HFFc6 (cell line): ENCODE data around the gene VAC14. TPM values are rescaled to one million over a fixed set of nuclear protein-coding genes. Genes with fewer than 3 reads are reported as not detected.

ENCODE experiments used
- DNase-seq: peaks from one replicate; pipeline ENCODE4 v3.0.0-alpha.2; 2018
- H3K27ac Mint-ChIP-seq: 2 replicates; pipeline ENCODE4 v1.8.0; 2020; ENCODE audit warnings: mild to moderate bottlenecking, mixed read lengths
- H3K27me3 Mint-ChIP-seq: 2 replicates; pipeline ENCODE4 v1.8.0; 2021; ENCODE audit warnings: mild to moderate bottlenecking, moderate library complexity, mixed read lengths; ENCODE audit not compliant: insufficient read depth
- H3K36me3 Mint-ChIP-seq: 2 replicates; pipeline ENCODE4 v1.8.0; 2021; ENCODE audit warnings: low read depth, mixed read lengths
- H3K4me1 Mint-ChIP-seq: 2 replicates; pipeline ENCODE4 v1.8.0; 2020; ENCODE audit warnings: low read depth, mixed read lengths
- H3K4me3 Mint-ChIP-seq: 2 replicates; pipeline ENCODE4 v1.8.0; 2020; ENCODE audit warnings: mild to moderate bottlenecking, moderate library complexity, mixed read lengths
- H3K9me3 Mint-ChIP-seq: 2 replicates; pipeline ENCODE4 v1.8.0; 2020; ENCODE audit warnings: mild to moderate bottlenecking, mixed read lengths
- total RNA-seq, 6 experiments: library from RNA; stranded (reverse); fragmentation: NEBNext Ultra II Directional; extraction: Animal tissue kit (Norgen Biotek cat#: 25700); gene quantifications; 2 replicates in 1 of 6; 3 replicates in 5 of 6; pipeline ENCODE4 v1.2.3, GENCODE V29; 2021
- TF ChIP-seq, protein P1 (sequence below): fragments of 200-600 bp; sonication (generic); IDR thresholded peaks from 2 replicates; pipeline ENCODE4 v1.5.0; 2021; ENCODE audit warnings: antibody characterized with exemption, mild to moderate bottlenecking

Gene VAC14
- total RNA-seq, 6 experiments from 2014 or later = 34.5 to 45.5 (median 37.6) TPM

DNA sequence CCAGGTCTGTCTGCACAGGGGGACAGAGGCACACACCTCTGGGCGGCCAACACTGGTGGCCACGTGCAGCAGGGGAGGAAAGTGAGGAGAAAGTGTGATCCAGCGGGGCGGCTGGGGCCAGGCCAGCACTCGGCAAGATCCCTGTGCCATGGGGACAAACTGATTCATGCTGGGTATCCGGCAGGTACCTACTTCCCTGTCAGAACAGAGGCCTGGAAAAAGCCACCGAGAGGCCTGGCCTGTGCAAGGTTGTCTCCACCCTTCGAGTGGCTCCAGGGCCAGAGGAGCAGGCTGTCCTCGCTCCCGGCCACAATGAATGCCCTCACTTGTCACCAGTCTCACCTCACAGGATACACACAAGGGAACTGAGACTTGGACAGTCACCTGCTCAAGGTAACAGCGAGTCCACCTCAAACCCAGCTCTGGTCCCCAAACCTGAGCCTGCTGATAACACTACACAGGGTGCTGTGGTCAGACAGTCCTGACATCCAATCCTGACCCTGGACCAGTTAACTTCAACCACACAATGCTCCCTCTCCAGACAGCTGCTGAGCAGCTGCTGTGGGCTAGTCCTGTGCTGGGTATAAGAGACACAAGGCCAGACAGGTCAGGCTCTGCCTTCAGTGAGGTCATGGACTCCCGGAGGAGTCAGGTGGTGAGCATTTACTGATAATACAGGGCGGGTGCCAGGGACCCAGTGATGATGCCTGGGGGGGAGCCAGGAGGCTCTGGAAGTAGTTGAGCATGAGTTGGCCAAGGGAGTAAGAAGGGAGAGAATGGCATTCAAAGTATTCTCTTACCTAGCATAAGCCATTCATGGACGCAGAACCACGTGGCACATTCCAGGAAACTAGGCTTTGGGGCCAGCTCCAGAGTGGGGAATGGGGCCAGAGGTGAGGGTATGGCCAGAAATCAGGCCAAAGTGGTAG lies 53.0 kb downstream of the VAC14 start:
- peaks cover 6% of the 10 kb centered on the region; the same call in 1 of the 2 replicates for H3K9me3 Mint-ChIP-seq
- TF ChIP-seq, protein P1, sequence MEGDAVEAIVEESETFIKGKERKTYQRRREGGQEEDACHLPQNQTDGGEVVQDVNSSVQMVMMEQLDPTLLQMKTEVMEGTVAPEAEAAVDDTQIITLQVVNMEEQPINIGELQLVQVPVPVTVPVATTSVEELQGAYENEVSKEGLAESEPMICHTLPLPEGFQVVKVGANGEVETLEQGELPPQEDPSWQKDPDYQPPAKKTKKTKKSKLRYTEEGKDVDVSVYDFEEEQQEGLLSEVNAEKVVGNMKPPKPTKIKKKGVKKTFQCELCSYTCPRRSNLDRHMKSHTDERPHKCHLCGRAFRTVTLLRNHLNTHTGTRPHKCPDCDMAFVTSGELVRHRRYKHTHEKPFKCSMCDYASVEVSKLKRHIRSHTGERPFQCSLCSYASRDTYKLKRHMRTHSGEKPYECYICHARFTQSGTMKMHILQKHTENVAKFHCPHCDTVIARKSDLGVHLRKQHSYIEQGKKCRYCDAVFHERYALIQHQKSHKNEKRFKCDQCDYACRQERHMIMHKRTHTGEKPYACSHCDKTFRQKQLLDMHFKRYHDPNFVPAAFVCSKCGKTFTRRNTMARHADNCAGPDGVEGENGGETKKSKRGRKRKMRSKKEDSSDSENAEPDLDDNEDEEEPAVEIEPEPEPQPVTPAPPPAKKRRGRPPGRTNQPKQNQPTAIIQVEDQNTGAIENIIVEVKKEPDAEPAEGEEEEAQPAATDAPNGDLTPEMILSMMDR = no peak
- peaks cover 11% of the 10 kb centered on the region for H3K36me3 Mint-ChIP-seq
- H3K4me3 Mint-ChIP-seq = no peak overlapping the region
- no peak for DNase-seq
- H3K27ac Mint-ChIP-seq = peak overlapping the region; percentile 99
- peaks cover 64% of the 10 kb centered on the region for H3K4me1 Mint-ChIP-seq
- no peaks in the 10 kb centered on the region for H3K27me3 Mint-ChIP-seq

DNA sequence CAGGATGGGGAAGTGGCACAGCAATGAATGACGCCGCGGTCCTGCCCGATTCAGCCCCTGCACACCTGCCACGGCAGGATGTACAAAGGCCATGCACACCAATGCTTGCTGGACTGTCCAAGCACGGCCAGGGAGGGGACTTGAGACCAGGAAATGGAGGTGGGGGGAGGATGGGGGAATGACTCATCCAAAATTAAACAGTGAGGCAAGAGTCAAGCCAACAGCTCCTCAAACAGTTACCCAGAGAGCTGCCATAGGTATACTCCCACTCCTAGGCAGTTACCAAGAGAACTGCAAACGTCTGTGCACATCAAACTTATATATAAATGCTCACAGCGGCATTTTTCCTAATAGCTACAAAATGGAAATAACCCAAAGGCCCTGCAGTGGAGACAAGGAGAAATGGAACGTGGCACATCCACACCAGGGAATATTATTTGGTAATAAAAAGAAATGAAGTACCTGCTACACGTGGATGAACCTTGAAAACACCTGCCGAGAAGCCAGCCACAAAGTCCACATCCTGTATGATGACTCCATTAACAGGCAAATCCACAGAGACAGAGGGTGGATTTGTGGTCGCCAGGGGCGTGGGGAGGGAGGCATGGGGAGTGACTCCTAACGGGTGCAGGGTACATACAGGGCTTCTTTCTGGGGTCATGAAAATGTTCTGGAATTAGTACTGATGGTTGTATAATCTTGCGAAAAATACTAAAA lies 54.1 kb downstream of the VAC14 start:
- Mint-ChIP-seq H3K4me3 (peak overlapping the region; percentile 69; the same call in 1 of the 2 replicates), H3K36me3 (peaks cover 15% of the 10 kb centered on the region), H3K9me3 (peaks cover 11% of the 10 kb centered on the region; the same call in 1 of the 2 replicates), H3K27me3 (no peaks in the 10 kb centered on the region), H3K4me1 (peaks cover 58% of the 10 kb centered on the region), H3K27ac (peak overlapping the region; percentile 99)
- DNase-seq = peak; percentile 76
- TF ChIP-seq, protein P1 = no peak

DNA sequence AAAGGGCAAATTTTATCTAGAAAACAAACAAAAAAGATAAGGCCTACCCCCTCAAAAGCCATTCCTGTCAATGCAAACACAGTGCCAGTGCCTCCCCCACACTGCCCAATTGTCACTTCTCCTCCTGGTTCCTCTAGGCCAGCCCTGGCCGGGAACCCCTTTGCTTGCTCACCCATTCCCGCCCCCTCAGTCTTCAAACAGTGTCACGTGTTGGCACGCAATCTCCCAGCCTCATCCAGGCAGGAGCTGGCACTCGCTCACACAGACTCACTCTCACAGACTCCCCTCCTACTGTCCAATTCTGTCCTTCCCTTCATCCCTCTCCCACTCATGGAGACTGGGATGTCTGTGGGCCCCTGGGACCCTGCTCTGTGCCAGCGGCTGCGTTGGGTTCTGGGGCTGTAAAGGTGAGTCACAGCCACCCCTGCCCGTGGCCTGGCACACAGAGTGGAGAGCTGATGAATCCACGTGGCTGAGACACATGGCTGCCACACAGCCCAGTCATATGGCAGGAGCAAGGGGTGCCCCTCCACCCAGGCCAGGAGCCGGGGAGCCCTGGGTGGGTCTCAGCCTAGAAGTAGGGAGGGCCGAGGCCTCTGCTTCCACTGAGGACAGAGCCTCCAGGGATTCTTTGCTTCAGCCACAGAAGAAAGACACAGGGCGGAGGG lies 54.8 kb downstream of the VAC14 start:
- Mint-ChIP-seq H3K4me3 (peak overlapping the region; percentile 69), H3K27me3 (no peaks in the 10 kb centered on the region), H3K36me3 (peaks cover 15% of the 10 kb centered on the region), H3K4me1 (peaks cover 58% of the 10 kb centered on the region), H3K27ac (peak overlapping the region; percentile 99), H3K9me3 (peaks cover 11% of the 10 kb centered on the region; the same call in 1 of the 2 replicates)
- DNase-seq = peak; percentile 82
- TF ChIP-seq, protein P1 = no peak

DNA sequence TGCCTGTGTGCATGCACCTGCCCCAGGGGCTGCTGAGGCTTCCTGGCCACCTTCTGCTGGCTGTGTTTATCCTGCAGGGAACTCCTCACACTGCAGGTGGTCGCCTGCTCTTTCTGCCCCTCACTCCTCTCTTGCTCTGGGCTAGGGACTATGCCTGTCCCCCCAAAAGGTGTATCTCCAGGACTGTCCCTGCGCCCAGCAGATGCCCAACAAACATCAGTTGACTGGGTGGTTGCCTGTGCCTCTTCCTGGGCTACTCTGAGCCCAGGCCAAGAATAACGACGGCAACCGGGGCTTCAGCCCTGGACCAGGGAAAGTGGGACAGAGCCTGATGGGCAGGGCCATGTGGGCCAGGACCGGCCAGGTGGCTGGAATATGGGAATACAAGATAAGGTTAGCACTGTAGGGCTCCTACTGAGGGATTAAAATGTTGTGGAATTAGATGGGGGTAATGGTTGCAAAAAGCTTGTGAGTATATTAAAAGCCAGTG lies 55.4 kb downstream of the VAC14 start:
- Mint-ChIP-seq H3K4me3 (no peak overlapping the region; the same call in 1 of the 2 replicates), H3K36me3 (peaks cover 15% of the 10 kb centered on the region), H3K27me3 (no peaks in the 10 kb centered on the region), H3K4me1 (peaks cover 58% of the 10 kb centered on the region), H3K27ac (peak overlapping the region; percentile 99), H3K9me3 (peaks cover 11% of the 10 kb centered on the region; the same call in 1 of the 2 replicates)
- TF ChIP-seq, protein P1 = no peak
- DNase-seq = no peak

DNA sequence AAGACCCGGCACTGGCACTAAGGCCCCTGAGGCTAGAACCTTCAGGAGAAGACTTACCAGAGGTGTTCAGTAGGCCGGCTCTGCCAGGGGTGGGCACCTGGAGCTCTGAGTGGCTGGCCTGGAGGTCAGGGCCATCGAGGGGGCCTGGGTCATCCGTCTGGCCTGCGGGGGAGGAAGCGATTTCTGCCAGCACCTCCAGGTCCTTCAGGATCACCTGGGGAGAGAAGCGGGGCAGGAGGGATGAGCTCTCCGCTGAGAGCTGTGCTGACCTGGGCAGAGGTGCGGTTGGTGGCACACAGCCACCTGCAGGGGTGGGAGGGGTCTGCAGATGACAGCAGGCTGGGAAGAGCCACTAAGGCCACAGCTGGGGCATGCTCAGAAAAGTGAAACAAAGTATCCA lies 56.6 kb downstream of the VAC14 start:
- no peak overlapping the region for H3K27ac Mint-ChIP-seq
- no peak overlapping the region for H3K4me3 Mint-ChIP-seq
- peaks cover 11% of the 10 kb centered on the region; the same call in 1 of the 2 replicates for H3K9me3 Mint-ChIP-seq
- DNase-seq = no peak
- H3K4me1 Mint-ChIP-seq = peaks cover 56% of the 10 kb centered on the region
- peaks cover 15% of the 10 kb centered on the region for H3K36me3 Mint-ChIP-seq
- H3K27me3 Mint-ChIP-seq = no peaks in the 10 kb centered on the region
- TF ChIP-seq, protein P1 = no peak
